Prostate gland (tissue), 2 donors: ENCODE data around the gene TTC16. TPM values are rescaled to one million over a fixed set of nuclear protein-coding genes. Genes with fewer than 3 reads are reported as not detected.

Experiments
- DNase-seq: peaks from one replicate; pipeline ENCODE4 v3.0.0-alpha.2; 2019; ENCODE audit warnings: low spot score
- H3K27ac ChIP-seq, 2 donors: fragments of 200-600 bp; sonication (generic); 2 replicates each; pipeline ENCODE4 v1.5.1; 2017 to 2019
- H3K27me3 ChIP-seq: fragments of 200-600 bp; sonication (generic); replicated peaks from 2 replicates; pipeline ENCODE4 v1.5.1; 2019; ENCODE audit not compliant: insufficient read depth
- H3K36me3 ChIP-seq, 2 donors: fragments of 200-600 bp; sonication (generic); 1 replicate in 1 of 2; 2 replicates in 1 of 2; pipeline versions ENCODE4 v1.5.1 to v1.8.1; 2017 to 2019
- H3K4me1 ChIP-seq: fragments of 200-600 bp; sonication (generic); replicated peaks from 2 replicates; pipeline ENCODE4 v1.5.1; 2019
- H3K4me3 ChIP-seq, 2 donors: fragments of 200-600 bp; sonication (generic); 2 replicates each; pipeline ENCODE4 v1.5.1; 2017 to 2019
- H3K9me3 ChIP-seq: fragments of 200-600 bp; sonication (generic); 2 replicates; pipeline ENCODE4 v1.5.1; 2017
- POLR2A ChIP-seq: fragments of 450-650 bp; IDR thresholded peaks from one replicate; pipeline ENCODE4 v1.6.1; 2016; ENCODE audit warnings: antibody characterized with exemption, mild to moderate bottlenecking
- POLR2AphosphoS5 ChIP-seq: sonication (generic); formaldehyde crosslinking; IDR thresholded peaks from one replicate; pipeline ENCODE4 v1.6.1; 2017; ENCODE audit warnings: antibody characterized with exemption
- WGBS: methylation state at CpG from one replicate; pipeline ENCODE4 v1.1.5; 2018; 5-methylcytosine and 5-hydroxymethylcytosine counted together
- intact Hi-C: fragments of 100-400 bp; cut with DNase I; formaldehyde crosslinking; loops from one replicate; pipeline ENCODE4 v1.14.2; 2022
- total RNA-seq, 2 donors: library from RNA; depleted of rRNA; stranded (reverse); fragments of >200 nt; gene quantifications; one replicate each; pipeline ENCODE4 v1.1.0, GENCODE V29; 2016
- TF ChIP-seq, protein P1 (sequence below), 4 experiments: fragments of 200-600 bp in 2 of 4; fragments of 450-650 bp in 2 of 4; sonication (generic) in 2 of 4; IDR thresholded peaks; 1 replicate in 3 of 4; 2 replicates in 1 of 4; pipeline ENCODE4 v1.5.1; 2016 to 2019; ENCODE audit warnings: antibody characterized with exemption in 4 of 4, mild to moderate bottlenecking in 2 of 4, moderate library complexity in 2 of 4

Gene TTC16
- total RNA-seq, 2 donors from 2014 or later, result 3.4 TPM; not detected in 1

- Histone ChIP-seq H3K4me3 (no peak overlapping the region), H3K27ac (no peak overlapping the region), H3K36me3 (no peaks in the 10 kb centered on the region), H3K9me3 (no peaks in the 10 kb centered on the region), H3K4me1 (no peaks in the 10 kb centered on the region), H3K27me3 (peaks cover 7% of the 10 kb centered on the region)
- no peak for DNase-seq
- intact Hi-C loops, result no loop called here
- 21% methylated on average over 10 of the region's 10 CpGs for WGBS
- no peak for TF ChIP-seq POLR2A
- TF ChIP-seq, protein P1, sequence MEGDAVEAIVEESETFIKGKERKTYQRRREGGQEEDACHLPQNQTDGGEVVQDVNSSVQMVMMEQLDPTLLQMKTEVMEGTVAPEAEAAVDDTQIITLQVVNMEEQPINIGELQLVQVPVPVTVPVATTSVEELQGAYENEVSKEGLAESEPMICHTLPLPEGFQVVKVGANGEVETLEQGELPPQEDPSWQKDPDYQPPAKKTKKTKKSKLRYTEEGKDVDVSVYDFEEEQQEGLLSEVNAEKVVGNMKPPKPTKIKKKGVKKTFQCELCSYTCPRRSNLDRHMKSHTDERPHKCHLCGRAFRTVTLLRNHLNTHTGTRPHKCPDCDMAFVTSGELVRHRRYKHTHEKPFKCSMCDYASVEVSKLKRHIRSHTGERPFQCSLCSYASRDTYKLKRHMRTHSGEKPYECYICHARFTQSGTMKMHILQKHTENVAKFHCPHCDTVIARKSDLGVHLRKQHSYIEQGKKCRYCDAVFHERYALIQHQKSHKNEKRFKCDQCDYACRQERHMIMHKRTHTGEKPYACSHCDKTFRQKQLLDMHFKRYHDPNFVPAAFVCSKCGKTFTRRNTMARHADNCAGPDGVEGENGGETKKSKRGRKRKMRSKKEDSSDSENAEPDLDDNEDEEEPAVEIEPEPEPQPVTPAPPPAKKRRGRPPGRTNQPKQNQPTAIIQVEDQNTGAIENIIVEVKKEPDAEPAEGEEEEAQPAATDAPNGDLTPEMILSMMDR (IDR thresholded peaks at IDR 0.05), result no peak
- no peak for TF ChIP-seq POLR2AphosphoS5
These were observed 35.6 kb downstream of the TTC16 start for GRCh38 chr9:127751269-127752054.

GRCh38 chr9:127753148-127753547, 37.3 kb downstream of the TTC16 start:
- no peak for DNase-seq
- TF ChIP-seq POLR2A (no peak), POLR2AphosphoS5 (no peak)
- TF ChIP-seq, protein P1 (IDR thresholded peaks at IDR 0.05), result no peak
- peaks cover 7% of the 10 kb centered on the region for H3K27me3 ChIP-seq
- WGBS, result 54% methylated on average over 8 of the region's 8 CpGs
- no peaks in the 10 kb centered on the region for H3K9me3 ChIP-seq
- intact Hi-C loops, result no loop called here
- H3K36me3 ChIP-seq, result no peaks in the 10 kb centered on the region
- no peak overlapping the region for H3K4me3 ChIP-seq
- H3K27ac ChIP-seq, result no peak overlapping the region
- no peaks in the 10 kb centered on the region for H3K4me1 ChIP-seq

DNA sequence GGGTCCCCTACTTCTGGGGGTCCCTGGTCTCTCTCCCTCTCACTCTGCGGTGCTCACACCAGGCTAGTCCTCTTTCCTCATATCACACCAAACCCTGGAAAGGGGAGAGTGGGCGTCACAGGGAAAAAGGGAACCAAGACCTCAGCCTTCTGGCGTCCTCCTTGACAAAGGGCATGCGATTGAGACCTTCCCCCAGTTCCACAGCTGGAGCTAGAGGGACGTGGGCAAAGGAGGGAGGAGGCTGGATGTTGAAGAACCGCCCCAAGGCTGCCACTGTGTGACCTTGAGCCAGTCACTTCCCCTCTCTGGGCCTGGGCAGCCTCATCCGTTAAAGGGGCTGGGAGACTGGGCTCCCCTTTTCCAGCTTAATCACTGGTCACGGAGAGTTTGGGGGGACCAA, 37.7 kb downstream of the TTC16 start:
- H3K4me3 ChIP-seq, result no peak overlapping the region
- no peaks in the 10 kb centered on the region for H3K4me1 ChIP-seq
- peaks cover 7% of the 10 kb centered on the region for H3K27me3 ChIP-seq
- no peak for TF ChIP-seq POLR2AphosphoS5
- no peak for TF ChIP-seq POLR2A
- TF ChIP-seq, protein P1 (IDR thresholded peaks at IDR 0.05), result no peak
- no peaks in the 10 kb centered on the region for H3K9me3 ChIP-seq
- intact Hi-C loops, result no loop called here
- 52% methylated on average over 8 of the region's 8 CpGs for WGBS
- H3K27ac ChIP-seq, result no peak overlapping the region
- no peaks in the 10 kb centered on the region for H3K36me3 ChIP-seq
- DNase-seq, result no peak

DNA sequence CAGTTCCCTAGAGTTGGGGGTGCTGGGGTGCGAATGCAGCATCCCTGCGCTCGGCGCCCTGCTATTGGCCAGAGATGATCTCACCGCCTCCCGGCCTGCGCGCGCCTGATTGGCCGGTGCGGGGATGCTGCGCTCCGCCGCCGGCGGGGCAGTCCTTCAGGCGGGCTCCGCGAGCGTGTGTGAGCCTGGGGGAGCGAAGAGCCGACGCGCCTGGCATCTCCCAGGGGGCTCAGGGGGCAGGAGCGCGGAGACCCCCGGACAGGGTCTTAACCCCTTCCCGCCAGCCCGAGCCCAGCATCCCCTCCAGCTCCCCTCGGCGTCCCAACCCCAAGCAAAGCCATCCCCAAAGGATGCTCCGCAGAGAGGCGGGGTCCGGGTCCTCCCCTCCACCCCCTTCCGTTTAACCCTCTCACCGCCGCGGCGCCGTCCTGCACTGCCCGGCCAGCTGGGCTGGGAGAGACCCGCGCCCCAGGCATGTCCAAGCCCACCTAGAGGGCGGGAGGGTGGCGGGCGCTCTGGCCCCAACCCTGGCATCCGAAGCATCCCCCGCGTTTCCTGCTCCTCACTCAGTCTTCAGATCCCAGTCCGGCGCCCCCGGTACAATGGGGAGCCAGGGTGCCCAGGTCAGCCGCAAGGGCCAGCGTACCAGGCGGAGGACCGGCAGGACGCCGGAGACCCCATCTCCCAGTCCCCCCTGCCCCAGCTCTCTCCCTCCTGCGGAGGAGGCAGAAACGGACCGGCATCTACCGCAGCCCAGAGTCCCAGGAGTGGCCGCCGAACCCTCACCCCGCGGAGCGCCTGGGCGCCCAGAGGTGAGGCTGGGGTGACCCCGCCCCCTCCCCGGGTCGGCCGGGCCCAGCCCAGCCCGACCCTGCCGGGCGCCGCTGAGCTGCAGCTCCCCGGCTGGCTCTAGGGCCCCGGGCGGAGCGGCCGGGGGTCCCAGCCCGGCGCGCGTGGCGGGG, 38.5 kb downstream of the TTC16 start:
- no peak for TF ChIP-seq POLR2AphosphoS5
- no peak for TF ChIP-seq POLR2A
- TF ChIP-seq, protein P1 (IDR thresholded peaks at IDR 0.05), result no peak
- no peak overlapping the region for H3K4me3 ChIP-seq
- intact Hi-C loops, result no loop called here
- H3K4me1 ChIP-seq, result no peaks in the 10 kb centered on the region
- H3K27ac ChIP-seq, result no peak overlapping the region
- no peaks in the 10 kb centered on the region for H3K36me3 ChIP-seq
- H3K9me3 ChIP-seq, result no peaks in the 10 kb centered on the region
- H3K27me3 ChIP-seq, result peaks cover 7% of the 10 kb centered on the region
- 15% methylated on average over 49 of the region's 86 CpGs for whole genome bisulfite sequencing
- DNase-seq, result no peak
